Esophagus (tissue), 2 donors: ENCODE measurements around the gene MRPL39. TPM values are rescaled to one million over a fixed set of nuclear protein-coding genes. Genes with fewer than 3 reads are reported as not detected.

Experiments used
- polyA plus RNA-seq, 2 donors: library from polyadenylated mRNA; stranded (reverse); fragments of 200-250 nt; gene quantifications; one replicate each; pipeline ENCODE4 v1.2.3, GENCODE V29; 2013
- donor health status: healthy with polysubstance abuse.
- donor health status: Bipolar disorder and iron deficiency.

MRPL39 gene
- polyA plus RNA-seq, 2 donors: 24.6 to 31.0 TPM

Other genes with a start within 250 kb of the MRPL39 start
- gene JAM2, start 31.8 kb upstream of the MRPL39 start, polyA plus RNA-seq: 1 to 10 TPM; 3.8 to 4.2 TPM
- 100 to 1,000 TPM; 232 to 294 TPM for gene ATP5PF, start 127.4 kb upstream of the MRPL39 start, polyA plus RNA-seq
- 1 to 10 TPM; 5.8 to 6.4 TPM for gene GABPA, start 127.5 kb upstream of the MRPL39 start, polyA plus RNA-seq